ENCODE measurements around the gene TP73. TPM values are rescaled to one million over a fixed set of nuclear protein-coding genes. Genes with fewer than 3 reads are reported as not detected.

Gene TP73
- total RNA-seq, 1 experiment from 2014 or later, result 2.6 TPM

DNA sequence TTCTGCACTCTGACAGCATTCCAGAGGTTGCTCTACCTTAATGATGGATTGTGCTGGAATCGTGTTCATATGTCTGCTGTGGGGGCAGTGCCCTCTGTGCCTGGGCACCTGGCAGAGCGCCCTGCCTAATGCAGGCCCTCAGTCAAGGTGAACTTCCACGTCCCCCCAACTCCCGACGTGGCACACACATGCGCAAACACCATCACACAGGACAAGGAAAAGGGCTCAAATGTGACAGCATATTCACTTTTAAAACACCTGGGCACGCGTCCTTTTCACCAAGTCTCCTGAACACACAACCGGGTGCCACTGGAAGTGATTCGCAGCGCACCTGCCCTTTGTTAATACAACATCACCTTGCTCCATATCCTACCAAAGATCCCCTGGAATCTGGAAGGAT is 15.8 kb upstream of the TP73 start:
- Histone ChIP-seq H3F3A (ENCODE audit: low read length, unreplicated experiment) (no peaks in the 10 kb centered on the region), H3K4me2 (ENCODE audit: low read length) (no peak overlapping the region), H3K79me2 (ENCODE audit: low read length) (no peaks in the 10 kb centered on the region), H3K9me3 (ENCODE audit: low read length) (no peaks in the 10 kb centered on the region), H3K27ac (ENCODE audit: low read length) (no peak overlapping the region), H3K4me1 (ENCODE audit: insufficient read depth, low read length) (no peaks in the 10 kb centered on the region), H3K9me2 (replicated peaks; ENCODE audit: low read length) (no peaks in the 10 kb centered on the region), H3K4me3 (ENCODE audit: low read length) (no peak overlapping the region), H2AFZ (ENCODE audit: low read length) (no peak overlapping the region), H3K9ac (ENCODE audit: low read length) (no peak overlapping the region), H4K20me1 (ENCODE audit: low read length) (no peaks in the 10 kb centered on the region), H3K36me3 (ENCODE audit: low read depth, low read length) (peaks cover 38% of the 10 kb centered on the region), H3K27me3 (ENCODE audit: low read length) (no peaks in the 10 kb centered on the region)
- ATAC-seq (no peak), DNase-seq (no peak)
- intact Hi-C loops (cut with micrococcal nuclease), result no loop called here
- ChIA-PET CTCF (no interaction called here), POLR2A (ENCODE audit: unreplicated experiment) (no interaction called here)
- no TSS peak for BruUV-seq (replicated peaks)
- no peak for TF ChIP-seq EZH2 (IDR thresholded peaks at IDR 0.05; ENCODE audit: low read length, unreplicated experiment)
- TF ChIP-seq CTCF (conservative IDR thresholded peaks at IDR 0.05; ENCODE audit: low read depth, low read length), result no peak
- no peak for TF ChIP-seq EZH2phosphoT487 (IDR thresholded peaks at IDR 0.05; ENCODE audit: borderline replicate concordance, low read length)

DNA sequence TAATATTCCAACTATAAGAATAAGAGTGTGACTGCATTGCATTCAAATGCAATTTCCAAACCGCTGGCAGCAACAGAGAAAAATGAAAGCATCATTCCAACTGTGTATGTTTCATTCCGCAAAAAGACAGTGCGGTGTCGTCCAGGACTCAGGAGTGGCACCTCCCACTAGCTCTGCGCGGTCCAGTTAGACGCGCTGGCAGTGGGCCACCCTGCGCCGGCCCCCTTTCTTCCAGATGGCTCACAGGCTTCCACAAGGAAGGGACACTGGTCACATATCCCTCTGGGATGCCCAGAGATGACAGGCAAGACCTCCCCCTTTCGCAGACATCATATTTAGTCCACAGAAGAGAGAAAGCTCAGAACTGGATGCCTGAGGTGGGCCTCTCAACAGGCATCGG is 14.3 kb upstream of the TP73 start:
- no peak overlapping the region for H3K4me3 ChIP-seq (ENCODE audit: low read length)
- intact Hi-C loops (cut with micrococcal nuclease), result no loop called here
- H3K36me3 ChIP-seq (ENCODE audit: low read depth, low read length), result peaks cover 37% of the 10 kb centered on the region
- H3K9me2 ChIP-seq (replicated peaks; ENCODE audit: low read length), result no peaks in the 10 kb centered on the region
- DNase-seq (no peak), ATAC-seq (no peak)
- no peaks in the 10 kb centered on the region for H3K9me3 ChIP-seq (ENCODE audit: low read length)
- ChIA-PET POLR2A (ENCODE audit: unreplicated experiment) (no interaction called here), CTCF (no interaction called here)
- H3K27ac ChIP-seq (ENCODE audit: low read length), result no peak overlapping the region
- no peaks in the 10 kb centered on the region for H3K79me2 ChIP-seq (ENCODE audit: low read length)
- no peak for TF ChIP-seq CTCF (conservative IDR thresholded peaks at IDR 0.05; ENCODE audit: low read depth, low read length)
- TF ChIP-seq EZH2phosphoT487 (IDR thresholded peaks at IDR 0.05; ENCODE audit: borderline replicate concordance, low read length), result no peak
- TF ChIP-seq EZH2 (IDR thresholded peaks at IDR 0.05; ENCODE audit: low read length, unreplicated experiment), result no peak
- no peaks in the 10 kb centered on the region for H4K20me1 ChIP-seq (ENCODE audit: low read length)
- no peaks in the 10 kb centered on the region for H3F3A ChIP-seq (ENCODE audit: low read length, unreplicated experiment)
- no peaks in the 10 kb centered on the region for H3K27me3 ChIP-seq (ENCODE audit: low read length)
- BruUV-seq (replicated peaks), result no TSS peak
- no peak overlapping the region for H3K4me2 ChIP-seq (ENCODE audit: low read length)
- no peak overlapping the region for H2AFZ ChIP-seq (ENCODE audit: low read length)
- H3K4me1 ChIP-seq (ENCODE audit: insufficient read depth, low read length), result no peaks in the 10 kb centered on the region
- no peak overlapping the region for H3K9ac ChIP-seq (ENCODE audit: low read length)

DNA sequence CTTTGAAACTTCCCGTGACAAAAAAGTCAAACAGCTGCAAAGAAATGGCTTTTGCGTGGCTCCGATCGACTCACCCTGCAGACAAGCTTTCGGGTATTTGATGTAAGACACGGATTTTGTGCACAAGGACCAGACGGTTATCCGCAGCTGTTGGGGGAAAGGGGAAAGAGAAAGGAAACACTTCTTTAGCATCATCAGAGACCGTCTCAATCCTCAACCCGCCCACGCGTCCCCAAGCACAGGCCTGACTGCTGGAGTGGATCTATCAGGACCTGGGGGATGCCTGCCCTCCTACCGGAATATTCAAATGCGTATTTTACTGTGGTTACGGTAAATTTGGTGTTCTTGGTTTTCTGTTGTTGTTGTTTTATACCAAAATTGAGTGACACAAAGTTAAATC is 13.6 kb upstream of the TP73 start:
- no peak overlapping the region for H3K27ac ChIP-seq (ENCODE audit: low read length)
- no peak overlapping the region for H3K9ac ChIP-seq (ENCODE audit: low read length)
- ATAC-seq (no peak), DNase-seq (no peak)
- H2AFZ ChIP-seq (ENCODE audit: low read length), result no peak overlapping the region
- no TSS peak for BruUV-seq (replicated peaks)
- no peaks in the 10 kb centered on the region for H3K4me1 ChIP-seq (ENCODE audit: insufficient read depth, low read length)
- H3K9me2 ChIP-seq (replicated peaks; ENCODE audit: low read length), result no peaks in the 10 kb centered on the region
- H3K36me3 ChIP-seq (ENCODE audit: low read depth, low read length), result peaks cover 35% of the 10 kb centered on the region
- H4K20me1 ChIP-seq (ENCODE audit: low read length), result no peaks in the 10 kb centered on the region
- intact Hi-C loops (cut with micrococcal nuclease), result no loop called here
- H3K9me3 ChIP-seq (ENCODE audit: low read length), result no peaks in the 10 kb centered on the region
- H3K4me3 ChIP-seq (ENCODE audit: low read length), result no peak overlapping the region
- H3K4me2 ChIP-seq (ENCODE audit: low read length), result no peak overlapping the region
- TF ChIP-seq CTCF (conservative IDR thresholded peaks at IDR 0.05; ENCODE audit: low read depth, low read length) (no peak), EZH2phosphoT487 (IDR thresholded peaks at IDR 0.05; ENCODE audit: borderline replicate concordance, low read length) (no peak), EZH2 (IDR thresholded peaks at IDR 0.05; ENCODE audit: low read length, unreplicated experiment) (no peak)
- ChIA-PET CTCF (no interaction called here), POLR2A (ENCODE audit: unreplicated experiment) (no interaction called here)
- no peaks in the 10 kb centered on the region for H3K79me2 ChIP-seq (ENCODE audit: low read length)
- H3K27me3 ChIP-seq (ENCODE audit: low read length), result no peaks in the 10 kb centered on the region
- H3F3A ChIP-seq (ENCODE audit: low read length, unreplicated experiment), result no peaks in the 10 kb centered on the region

All from PC-3 (cell line).